Fibroblast of pulmonary artery (primary cell): Measurements from ENCODE around the gene UCN.

Experiments
- DNase-seq: peaks from one replicate; pipeline ENCODE4 v3.0.0-alpha.2; 2010; ENCODE audit warnings: low read depth
- H3K4me3 ChIP-seq: replicated peaks from 2 replicates; pipeline ENCODE4 v1.5.1; 2011; ENCODE audit warnings: low read depth, mild to moderate bottlenecking, control low read depth, low read length, moderate library complexity
- CTCF ChIP-seq: IDR thresholded peaks from 2 replicates; pipeline ENCODE4 v1.5.1; 2011; ENCODE audit warnings: mild to moderate bottlenecking, control low read depth, low read length, inconsistent platforms; ENCODE audit errors: missing control alignments

UCN gene

GRCh38 chr2:27263287-27264252 is 44.7 kb downstream of the UCN start:
- H3K4me3 ChIP-seq: peak overlapping the region; percentile 19
- no peak for DNase-seq
- TF ChIP-seq CTCF: no peak

- H3K4me3 ChIP-seq: peak within 1 kb of the TSS; percentile 21
- no peak for TF ChIP-seq CTCF
- DNase-seq: no peak
These were observed 45.6 kb downstream of the UCN start, which contains the start of gene SLC30A3 for GRCh38 chr2:27262379-27263286. SLC30A3 (minus strand) TSS chr2:27263047; CDS start chr2:27262906, 141 bp downstream.

GRCh38 chr2:27261926-27262298 is 46.3 kb downstream of the UCN start:
- no peak for DNase-seq
- H3K4me3 ChIP-seq: no peak overlapping the region
- no peak for TF ChIP-seq CTCF

GRCh38 chr2:27261241-27261925 is 46.9 kb downstream of the UCN start:
- no peak overlapping the region for H3K4me3 ChIP-seq
- TF ChIP-seq CTCF: no peak
- no peak for DNase-seq

GRCh38 chr2:27258051-27258450 is 50.2 kb downstream of the UCN start:
- no peak for DNase-seq
- no peak overlapping the region for H3K4me3 ChIP-seq
- no peak for TF ChIP-seq CTCF
